ENCODE data around the gene DUSP23.

Gene DUSP23

DNA sequence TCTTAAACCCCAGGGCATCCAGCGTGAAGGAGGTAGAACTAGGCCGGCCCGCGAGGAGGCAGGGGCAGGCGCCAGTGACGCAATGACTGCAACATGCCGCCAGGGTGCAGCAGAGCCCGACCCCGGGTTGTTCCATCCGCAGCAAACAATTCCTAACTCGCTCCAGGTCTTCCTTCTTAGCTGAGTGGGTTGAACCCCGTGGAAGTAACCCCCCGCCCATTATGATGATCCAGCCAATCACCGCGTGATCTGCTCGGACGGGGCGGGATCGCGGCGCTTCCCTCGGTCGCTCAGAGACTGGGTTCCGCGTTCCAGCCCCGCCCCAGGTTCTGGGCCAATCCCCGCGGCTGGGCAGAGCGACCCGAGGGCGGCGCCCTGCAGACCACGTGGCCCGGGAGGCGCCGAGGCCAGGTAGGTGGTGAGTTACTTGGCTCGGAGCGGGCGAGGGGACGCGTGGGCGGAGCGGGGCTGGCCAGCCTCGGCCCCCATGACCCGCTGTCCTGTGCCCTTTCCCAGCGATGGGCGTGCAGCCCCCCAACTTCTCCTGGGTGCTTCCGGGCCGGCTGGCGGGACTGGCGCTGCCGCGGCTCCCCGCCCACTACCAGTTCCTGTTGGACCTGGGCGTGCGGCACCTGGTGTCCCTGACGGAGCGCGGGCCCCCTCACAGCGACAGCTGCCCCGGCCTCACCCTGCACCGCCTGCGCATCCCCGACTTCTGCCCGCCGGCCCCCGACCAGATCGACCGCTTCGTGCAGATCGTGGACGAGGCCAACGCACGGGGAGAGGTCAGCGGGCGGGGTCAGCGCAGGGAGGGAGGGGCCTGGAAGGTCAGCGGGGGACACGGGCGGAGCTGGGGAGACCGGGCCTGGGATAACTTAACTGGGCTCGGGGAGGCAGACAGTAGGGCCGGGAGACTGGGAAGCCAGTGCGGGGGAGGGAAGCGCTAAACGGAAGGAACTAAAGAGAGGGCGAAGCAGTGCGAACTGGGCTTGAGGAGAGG, at the start of gene DUSP23:
Gene DUSP23 (plus strand): TSS at position 380 of the 1,000 bp plus-strand sequence. CDS start 139 bp downstream, at position 519.
- DNase-seq (ENCODE audit: low read depth) = peak; percentile 99

DNA sequence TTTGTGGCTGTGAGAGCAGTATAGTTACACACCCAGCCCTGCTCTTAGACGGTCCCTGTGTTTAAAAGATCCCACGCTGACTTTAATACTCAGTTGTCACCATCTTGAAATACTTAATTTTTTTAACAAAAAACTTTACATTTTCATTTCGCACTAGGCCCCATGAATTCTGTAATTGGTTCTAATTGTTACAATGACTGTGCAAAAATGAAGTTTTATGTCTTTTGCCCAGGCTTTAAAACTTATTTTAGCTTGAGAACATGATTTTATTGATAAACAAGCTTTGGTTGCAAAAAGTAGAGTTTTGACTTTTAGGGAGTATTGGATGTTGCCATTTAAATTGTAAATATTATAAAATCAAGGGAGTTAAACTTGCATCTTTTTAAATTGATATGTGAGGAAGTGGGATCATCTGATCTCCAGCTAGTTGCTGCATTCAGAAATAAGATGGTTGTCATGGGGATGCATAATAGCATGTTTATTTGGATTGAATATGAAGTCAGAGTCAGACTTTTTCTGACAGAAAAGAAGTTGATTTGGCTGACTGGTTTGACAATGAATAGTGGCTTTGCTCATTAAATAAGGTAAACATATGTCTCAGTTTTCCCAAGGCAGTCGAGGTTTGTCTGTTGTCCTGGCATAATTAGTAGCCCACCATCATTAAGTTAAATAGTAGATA, 43.4 kb upstream of the DUSP23 start:
- DNase-seq (ENCODE audit: low read depth) = peak; percentile 9

DNA sequence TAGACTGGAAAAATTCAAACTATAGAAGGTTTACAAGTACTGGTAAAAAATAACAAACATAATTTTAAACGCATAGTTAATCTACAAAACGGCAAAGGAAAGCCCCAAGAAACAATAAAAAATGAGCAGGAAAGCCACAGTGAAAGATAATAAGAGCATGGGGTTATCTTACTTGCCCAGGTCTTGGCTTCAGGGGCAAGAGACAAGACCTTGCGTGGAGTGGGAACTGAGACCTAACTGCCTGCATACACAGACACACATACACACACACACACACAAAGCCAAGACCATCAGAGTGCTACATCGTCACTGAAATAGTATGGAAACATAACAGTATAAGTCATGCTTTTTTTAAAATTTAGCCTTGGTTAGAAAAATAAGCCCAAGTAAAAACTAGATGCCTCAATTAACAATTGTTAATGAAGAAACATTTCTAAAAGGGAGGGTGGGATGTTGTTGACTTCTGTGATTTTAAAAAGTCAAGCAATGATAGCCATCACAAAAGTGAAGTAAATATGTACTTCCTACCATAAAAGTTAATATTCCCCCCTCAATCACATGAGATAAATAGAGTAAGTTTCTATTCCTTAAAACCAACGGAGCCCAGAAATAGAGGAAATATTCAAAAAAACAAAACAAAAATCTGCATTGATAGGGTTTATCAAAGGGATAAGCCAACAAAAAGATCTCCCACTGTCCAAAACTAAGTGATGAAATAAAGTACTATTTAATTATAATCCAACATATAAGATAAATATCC, 36.9 kb upstream of the DUSP23 start:
- DNase-seq (ENCODE audit: low read depth) = no peak

DNA sequence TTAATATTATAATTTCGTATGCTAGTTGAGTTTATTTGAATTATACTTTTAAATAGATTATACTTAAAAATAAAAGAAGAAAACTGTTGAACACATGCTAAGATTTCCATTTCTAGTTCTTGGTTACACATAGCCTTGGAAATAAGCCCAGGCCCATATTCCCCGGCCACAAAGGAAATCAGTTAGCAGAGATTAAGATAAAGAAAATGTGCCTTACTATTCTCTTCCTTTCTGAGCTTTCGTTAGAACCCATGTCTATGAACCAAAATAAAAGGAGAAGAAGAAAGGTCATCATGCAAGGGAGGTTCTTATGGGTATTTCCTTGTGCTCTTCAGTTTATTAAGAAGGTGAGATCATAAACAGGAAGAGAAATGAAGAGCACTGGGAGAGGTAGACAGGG, 34.1 kb upstream of the DUSP23 start:
- peak; percentile 61 for DNase-seq (ENCODE audit: low read depth)

- DNase-seq (ENCODE audit: low read depth) = no peak
Observed at GRCh38 chr1:159748370-159748769, 32.4 kb upstream of the DUSP23 start.

- no peak for DNase-seq (ENCODE audit: low read depth)
Observed at GRCh38 chr1:159749630-159750029, 31.1 kb upstream of the DUSP23 start.

DNA sequence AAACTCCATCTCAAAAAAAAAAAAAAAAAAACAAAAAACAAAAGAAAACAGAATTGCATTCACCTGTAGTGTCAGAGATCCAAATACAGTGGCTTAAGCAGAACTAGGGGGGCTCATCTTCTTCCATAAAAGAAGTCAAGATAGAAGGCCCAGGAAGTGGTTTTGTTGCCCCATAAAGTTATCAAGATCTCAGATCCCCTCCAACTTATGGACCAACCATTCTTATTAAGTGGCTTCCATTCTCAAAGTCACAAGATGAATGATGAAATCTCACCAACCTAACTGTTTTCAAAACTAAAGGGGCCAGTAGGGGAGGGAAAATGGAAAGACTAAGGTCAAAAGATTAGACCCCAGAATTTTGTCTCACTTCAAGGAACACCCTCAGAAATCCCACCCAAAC, 30.1 kb upstream of the DUSP23 start:
- DNase-seq (ENCODE audit: low read depth) = no peak

DNA sequence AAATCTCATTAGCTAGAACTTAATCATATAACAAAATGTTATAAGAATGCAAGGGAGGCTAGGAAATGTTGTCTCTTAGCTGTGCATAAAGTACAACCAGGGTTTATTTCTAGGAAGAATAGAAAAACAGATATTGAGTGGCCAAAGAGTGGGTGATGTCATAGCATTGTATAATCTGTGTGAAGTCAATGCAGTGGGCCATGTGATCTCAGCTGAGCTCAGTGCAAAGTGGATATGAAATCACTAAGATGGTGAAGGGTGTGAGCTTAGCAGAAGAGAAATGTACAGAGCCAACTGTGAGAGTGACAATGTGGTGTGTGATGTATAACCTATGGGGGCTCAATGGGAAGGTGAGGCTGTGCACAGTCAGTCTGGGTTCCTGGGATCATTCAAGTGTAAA, 29.7 kb upstream of the DUSP23 start:
- peak; percentile 15 for DNase-seq (ENCODE audit: low read depth)

GRCh38 chr1:159752135-159752580, 28.6 kb upstream of the DUSP23 start:
- peak; percentile 91 for DNase-seq (ENCODE audit: low read depth)

DNA sequence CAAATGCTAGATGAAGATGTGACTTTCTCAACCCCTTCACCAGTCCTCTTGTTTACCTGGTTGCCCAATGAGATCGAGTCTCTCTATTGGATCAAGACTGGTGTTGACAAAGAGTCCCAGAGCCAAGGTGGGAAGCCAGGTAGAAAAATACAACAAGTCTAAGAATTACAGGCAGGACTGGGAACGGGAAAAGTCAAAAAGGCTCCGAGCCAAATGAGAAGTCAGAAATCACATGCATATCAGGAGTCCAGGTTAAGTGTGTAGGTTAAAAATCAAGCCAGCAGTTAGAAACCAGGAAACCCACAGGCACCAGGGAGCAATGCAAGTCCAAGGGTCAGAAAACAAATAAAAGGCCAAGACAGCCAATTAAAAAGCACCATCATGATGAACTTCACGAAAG, 27.4 kb upstream of the DUSP23 start:
- no peak for DNase-seq (ENCODE audit: low read depth)

DNA sequence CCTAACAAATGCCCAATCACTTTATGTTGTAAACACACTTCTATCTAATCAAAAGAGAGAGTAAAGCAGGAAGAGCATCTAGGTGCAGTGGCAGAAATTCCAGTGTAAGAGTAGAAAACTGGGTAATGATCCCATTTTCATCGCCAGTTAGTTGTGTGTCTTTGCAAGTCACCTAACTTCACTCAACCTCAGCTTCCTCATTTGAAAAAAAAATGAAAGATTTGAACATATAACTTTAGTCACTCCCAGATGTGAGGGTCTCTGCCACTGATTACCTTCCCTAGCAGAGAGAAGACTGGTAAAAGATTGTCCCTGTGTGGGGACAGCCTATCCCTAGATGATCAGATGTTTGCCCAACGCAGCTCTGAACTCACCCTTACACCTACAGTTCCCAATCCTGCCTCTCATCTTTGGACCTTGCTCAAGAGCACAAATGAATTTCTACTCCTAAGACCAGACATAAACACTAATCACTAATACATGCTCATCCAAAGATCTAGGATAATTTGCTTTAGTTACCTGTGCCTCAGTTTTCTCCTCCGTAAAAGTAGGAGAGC, 25.2 kb upstream of the DUSP23 start:
- no peak for DNase-seq (ENCODE audit: low read depth)

DNA sequence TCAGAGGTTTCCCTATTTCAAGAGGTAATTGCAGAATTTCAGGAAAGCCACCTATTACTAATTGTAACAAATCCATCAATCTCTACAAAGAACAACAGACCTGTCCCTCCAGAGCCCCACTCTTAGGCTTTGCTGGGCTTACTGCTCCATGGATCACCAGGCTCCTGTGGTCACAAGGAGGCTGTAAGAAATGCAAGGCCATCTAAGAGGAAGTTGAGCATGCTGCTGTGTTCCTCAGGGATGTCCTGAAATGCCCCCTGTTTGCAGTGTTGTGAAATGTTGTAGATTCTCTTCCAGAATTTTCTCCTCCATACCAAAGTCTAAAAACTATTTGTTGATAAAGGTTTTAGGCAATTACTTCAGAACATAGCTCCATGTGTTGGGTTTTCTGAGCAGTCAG, 24.4 kb upstream of the DUSP23 start:
- DNase-seq (ENCODE audit: low read depth) = peak; percentile 73

GRCh38 chr1:159763686-159764085, 17.1 kb upstream of the DUSP23 start:
- DNase-seq (ENCODE audit: low read depth) = no peak

DNA sequence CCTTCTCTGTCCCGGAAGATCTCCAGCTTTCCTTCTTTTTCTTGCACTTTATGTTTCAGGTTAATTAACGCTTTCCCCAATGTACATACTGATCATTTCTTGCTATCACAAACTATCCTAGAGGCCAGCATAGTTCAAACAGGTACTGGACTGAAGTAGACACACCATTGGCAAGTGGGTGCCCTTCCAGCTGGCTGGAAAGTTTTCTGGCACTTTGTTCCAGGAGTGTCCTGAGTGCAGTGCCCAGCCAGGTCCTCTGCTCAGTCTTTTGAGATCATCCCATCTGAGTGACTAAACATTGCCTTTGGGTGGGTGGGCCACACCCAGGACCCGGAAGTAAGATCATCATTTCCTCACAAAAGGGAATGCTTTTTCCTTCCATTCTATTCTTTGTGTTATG, 15.0 kb upstream of the DUSP23 start:
- no peak for DNase-seq (ENCODE audit: low read depth)

- no peak for DNase-seq (ENCODE audit: low read depth)
Observed at GRCh38 chr1:159771127-159771895, 9.5 kb upstream of the DUSP23 start.

DNA sequence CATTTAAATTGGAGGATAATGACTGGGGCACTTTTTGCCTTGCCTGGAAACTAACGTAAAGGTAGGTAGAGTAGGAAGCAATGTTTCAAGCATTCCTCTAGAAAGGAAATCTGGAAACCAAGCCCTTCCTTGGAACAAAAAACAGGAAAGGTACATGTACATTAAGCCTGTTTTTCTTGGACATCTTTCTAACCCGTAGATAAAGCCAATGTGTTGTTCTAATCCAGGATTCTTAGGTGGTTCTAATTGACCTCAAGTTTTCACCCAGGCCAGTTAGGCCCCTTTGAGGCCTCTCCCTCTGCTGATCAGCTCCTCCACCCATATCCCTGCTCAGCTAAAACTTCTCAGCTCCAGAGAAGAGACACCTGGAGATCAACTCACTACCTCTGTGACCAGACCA, 6.3 kb upstream of the DUSP23 start:
- DNase-seq (ENCODE audit: low read depth) = no peak

DNA sequence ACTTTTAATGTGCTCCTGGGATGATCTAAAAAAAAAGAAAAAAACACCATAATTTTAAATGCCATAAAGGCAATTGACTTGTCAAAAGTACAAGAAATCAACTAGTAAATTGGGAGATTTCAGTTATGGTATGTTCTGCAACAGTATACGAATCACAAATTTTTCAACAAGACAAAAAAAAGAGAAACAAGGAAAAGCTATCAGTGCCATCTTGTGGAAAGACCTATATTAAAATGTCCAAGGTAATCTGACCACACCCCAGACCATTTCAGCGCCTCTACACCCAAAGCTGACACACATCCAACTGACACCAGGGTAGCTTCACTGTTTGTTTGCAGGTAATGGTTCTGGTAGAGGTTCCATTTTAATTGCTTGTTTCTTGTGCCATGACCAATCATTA, 5.0 kb upstream of the DUSP23 start:
- DNase-seq (ENCODE audit: low read depth) = peak; percentile 25

DNA sequence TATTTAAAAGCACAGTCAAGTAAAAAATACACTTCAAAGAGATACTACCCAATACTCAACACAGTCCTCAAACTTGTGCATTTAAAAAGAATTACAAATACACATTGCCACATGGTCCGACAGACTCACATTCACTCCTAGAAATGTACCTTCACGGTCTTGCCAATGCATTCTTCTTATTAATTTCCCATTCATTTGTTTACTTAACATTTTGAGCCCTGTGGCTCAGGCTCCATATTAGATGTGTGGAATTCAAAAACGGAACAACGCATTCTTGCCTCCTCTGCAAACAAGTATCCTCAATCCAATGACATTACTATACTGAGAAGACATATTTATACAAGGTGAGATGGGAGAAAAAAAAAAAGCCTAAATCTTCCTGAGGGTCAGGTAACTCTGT, 2.5 kb upstream of the DUSP23 start:
- DNase-seq (ENCODE audit: low read depth) = peak; percentile 74

DNA sequence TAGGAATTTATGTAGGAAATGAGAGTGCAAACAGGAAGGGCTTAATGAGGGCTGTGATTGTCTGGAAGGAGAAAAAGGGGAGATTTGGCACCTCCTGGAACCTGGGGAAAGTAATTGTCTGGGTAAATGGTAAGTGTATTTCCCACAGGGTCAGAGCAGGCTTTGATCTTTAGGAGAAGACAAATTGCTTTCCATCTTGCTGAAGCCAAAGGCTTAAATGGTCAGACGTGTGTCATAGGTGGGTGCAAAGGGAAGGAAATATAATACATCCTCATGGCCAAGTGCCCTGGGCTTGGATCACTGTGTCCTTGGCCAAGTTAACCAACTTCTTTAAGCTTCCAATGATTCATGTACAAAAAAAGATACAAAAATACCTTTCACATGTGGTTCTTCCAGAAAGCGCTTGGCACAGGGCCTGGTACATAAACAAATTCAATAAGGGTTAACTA, 1.3 kb upstream of the DUSP23 start:
- peak; percentile 96 for DNase-seq (ENCODE audit: low read depth)

DNA sequence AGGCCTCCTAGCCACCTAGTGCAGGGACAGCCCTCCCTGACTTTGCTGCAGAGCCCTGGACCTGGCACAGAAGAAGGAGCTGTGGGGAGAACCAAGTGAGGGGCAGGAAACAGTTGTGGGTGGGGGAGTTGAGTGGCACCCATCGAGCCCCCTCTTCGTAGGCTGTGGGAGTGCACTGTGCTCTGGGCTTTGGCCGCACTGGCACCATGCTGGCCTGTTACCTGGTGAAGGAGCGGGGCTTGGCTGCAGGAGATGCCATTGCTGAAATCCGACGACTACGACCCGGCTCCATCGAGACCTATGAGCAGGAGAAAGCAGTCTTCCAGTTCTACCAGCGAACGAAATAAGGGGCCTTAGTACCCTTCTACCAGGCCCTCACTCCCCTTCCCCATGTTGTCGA, 1.2 kb downstream of the DUSP23 start:
- DNase-seq (ENCODE audit: low read depth) = no peak

DNA sequence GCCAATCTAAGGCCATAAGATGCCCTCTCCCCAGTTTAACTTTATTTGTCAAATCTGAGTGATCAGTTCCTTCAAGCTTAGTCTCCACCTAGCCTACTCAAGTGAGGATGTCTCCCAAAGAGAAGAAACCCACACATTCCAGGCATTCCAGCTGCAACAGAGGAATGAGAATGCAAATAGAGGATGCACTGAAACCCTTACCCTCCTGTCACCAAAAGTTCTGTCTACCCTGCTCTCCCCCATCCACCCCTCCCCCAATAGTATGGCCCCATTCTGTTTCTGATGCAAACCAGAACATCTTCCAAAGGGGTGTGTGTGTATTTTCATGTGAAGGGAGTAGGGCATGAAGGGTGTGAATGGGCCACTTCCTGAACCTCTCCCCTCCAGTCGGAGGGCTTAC, 3.0 kb downstream of the DUSP23 start:
- no peak for DNase-seq (ENCODE audit: low read depth)
